Nephron (organoid): ENCODE measurements around the gene ABCE1.

Source experiments
- H3K27ac Mint-ChIP-seq, 3 experiments: 2 replicates each; pipeline ENCODE4 v1.8.0; 2020; ENCODE audit warnings: mixed read lengths in 3 of 3, mild to moderate bottlenecking in 2 of 3, moderate library complexity in 1 of 3
- H3K27me3 Mint-ChIP-seq: 2 replicates; pipeline ENCODE4 v1.8.0; 2021; ENCODE audit warnings: low read depth, mild to moderate bottlenecking, moderate library complexity, mixed read lengths
- H3K36me3 Mint-ChIP-seq: 2 replicates; pipeline ENCODE4 v1.8.0; 2020; ENCODE audit warnings: low read depth, mixed read lengths
- H3K4me1 Mint-ChIP-seq: 2 replicates; pipeline ENCODE4 v1.8.0; 2020; ENCODE audit warnings: mixed read lengths
- H3K4me3 Mint-ChIP-seq, 3 experiments: 2 replicates each; pipeline ENCODE4 v1.8.0; 2020; ENCODE audit warnings: mild to moderate bottlenecking in 3 of 3, mixed read lengths in 3 of 3, moderate library complexity in 2 of 3
- H3K9me3 Mint-ChIP-seq: 2 replicates; pipeline ENCODE4 v1.8.0; 2020; ENCODE audit warnings: mixed read lengths
- CTCF ChIP-seq, 3 experiments: fragments of 200-600 bp; sonication (generic); IDR thresholded peaks; one replicate each; pipeline ENCODE4 v1.5.0; 2021; ENCODE audit warnings: antibody characterized with exemption in 3 of 3; ENCODE audit not compliant: unreplicated experiment in 3 of 3

Gene ABCE1

GRCh38 chr4:145153904-145154298, 55.8 kb downstream of the ABCE1 start:
- TF ChIP-seq CTCF (IDR thresholded peaks at IDR 0.05; ENCODE audit: unreplicated experiment in 3 of 3): no peak
- Mint-ChIP-seq H3K9me3 (no peaks in the 10 kb centered on the region), H3K27me3 (no peaks in the 10 kb centered on the region), H3K4me3 (no peak overlapping the region), H3K27ac (no peak overlapping the region), H3K4me1 (no peaks in the 10 kb centered on the region), H3K36me3 (peaks cover 70% of the 10 kb centered on the region)

- peak; percentile 15 to 44 (median 35) for TF ChIP-seq CTCF (IDR thresholded peaks at IDR 0.05; ENCODE audit: unreplicated experiment in 3 of 3)
- H3K4me3 Mint-ChIP-seq: no peak overlapping the region
- H3K27me3 Mint-ChIP-seq: no peaks in the 10 kb centered on the region
- H3K9me3 Mint-ChIP-seq: no peaks in the 10 kb centered on the region
- H3K27ac Mint-ChIP-seq: no peak overlapping the region
- no peaks in the 10 kb centered on the region for H3K4me1 Mint-ChIP-seq
- peaks cover 70% of the 10 kb centered on the region for H3K36me3 Mint-ChIP-seq
These were observed 56.5 kb downstream of the ABCE1 start for GRCh38 chr4:145154573-145154972.

- no peaks in the 10 kb centered on the region for H3K9me3 Mint-ChIP-seq
- no peak overlapping the region for H3K4me3 Mint-ChIP-seq
- no peak for TF ChIP-seq CTCF (IDR thresholded peaks at IDR 0.05; ENCODE audit: unreplicated experiment in 3 of 3)
- peaks cover 64% of the 10 kb centered on the region for H3K36me3 Mint-ChIP-seq
- H3K4me1 Mint-ChIP-seq: no peaks in the 10 kb centered on the region
- H3K27ac Mint-ChIP-seq: no peak overlapping the region
- H3K27me3 Mint-ChIP-seq: no peaks in the 10 kb centered on the region
These were observed 57.3 kb downstream of the ABCE1 start for GRCh38 chr4:145155268-145155870.

GRCh38 chr4:145156986-145157385, 58.9 kb downstream of the ABCE1 start:
- Mint-ChIP-seq H3K9me3 (no peaks in the 10 kb centered on the region), H3K4me3 (no peak overlapping the region), H3K4me1 (no peaks in the 10 kb centered on the region), H3K27me3 (no peaks in the 10 kb centered on the region), H3K36me3 (peaks cover 67% of the 10 kb centered on the region), H3K27ac (no peak overlapping the region)
- TF ChIP-seq CTCF (IDR thresholded peaks at IDR 0.05; ENCODE audit: unreplicated experiment in 3 of 3): no peak

GRCh38 chr4:145161549-145161948, 63.4 kb downstream of the ABCE1 start:
- H3K27ac Mint-ChIP-seq: no peak overlapping the region
- H3K27me3 Mint-ChIP-seq: no peaks in the 10 kb centered on the region
- no peak overlapping the region for H3K4me3 Mint-ChIP-seq
- H3K4me1 Mint-ChIP-seq: no peaks in the 10 kb centered on the region
- peaks cover 43% of the 10 kb centered on the region for H3K36me3 Mint-ChIP-seq
- no peaks in the 10 kb centered on the region for H3K9me3 Mint-ChIP-seq
- TF ChIP-seq CTCF (IDR thresholded peaks at IDR 0.05; ENCODE audit: unreplicated experiment in 3 of 3): no peak

- Mint-ChIP-seq H3K27ac (no peak overlapping the region), H3K9me3 (no peaks in the 10 kb centered on the region)
- no peak for TF ChIP-seq CTCF (IDR thresholded peaks at IDR 0.05; ENCODE audit: unreplicated experiment in 3 of 3)
These were observed 69.8 kb downstream of the ABCE1 start for GRCh38 chr4:145167887-145168286.

More at GRCh38 chr4:145167887-145168286, 69.8 kb downstream of the ABCE1 start:
- no peak overlapping the region for H3K4me3 Mint-ChIP-seq
- H3K36me3 Mint-ChIP-seq: peaks cover 46% of the 10 kb centered on the region
- H3K4me1 Mint-ChIP-seq: peaks cover 5% of the 10 kb centered on the region
- H3K27me3 Mint-ChIP-seq: no peaks in the 10 kb centered on the region
